Umbilical cord (tissue), 2 donors: ENCODE results near the gene PPFIA4. TPM values are rescaled to one million over a fixed set of nuclear protein-coding genes. Genes with fewer than 3 reads are reported as not detected.

Experiments
- DNase-seq: peaks from one replicate; pipeline ENCODE4 v3.0.0-alpha.2; 2015; ENCODE audit warnings: low spot score
- total RNA-seq: library from RNA; depleted of rRNA; stranded (reverse); fragments of >200 nt; gene quantifications from one replicate; pipeline ENCODE4 v1.2.3, GENCODE V29; 2014; ENCODE audit warnings: low replicate concordance; ENCODE audit not compliant: insufficient read depth

Gene PPFIA4
- total RNA-seq, 1 donor from 2014 or later = 23.1 TPM

DNA sequence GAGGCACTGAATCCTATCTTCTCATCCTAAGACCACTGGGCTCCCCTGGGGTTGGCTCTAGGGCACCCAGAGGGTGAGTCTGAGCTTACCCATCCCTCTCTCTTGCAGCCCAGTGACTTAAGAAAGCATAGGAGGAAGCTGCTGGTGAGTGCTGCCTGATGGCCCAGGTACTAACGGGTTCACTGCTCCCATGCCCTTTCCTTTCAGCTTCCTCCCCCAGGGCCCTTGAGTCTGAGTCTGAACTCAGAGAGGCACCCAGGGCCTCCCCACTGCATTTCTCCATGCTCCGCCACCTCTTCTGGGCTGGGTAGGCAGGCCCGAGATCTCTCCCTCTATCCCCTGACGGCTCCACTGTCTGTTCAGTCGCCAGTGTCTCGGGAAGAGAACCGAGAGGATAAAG, 29.7 kb downstream of the PPFIA4 start:
- no peak for DNase-seq

DNA sequence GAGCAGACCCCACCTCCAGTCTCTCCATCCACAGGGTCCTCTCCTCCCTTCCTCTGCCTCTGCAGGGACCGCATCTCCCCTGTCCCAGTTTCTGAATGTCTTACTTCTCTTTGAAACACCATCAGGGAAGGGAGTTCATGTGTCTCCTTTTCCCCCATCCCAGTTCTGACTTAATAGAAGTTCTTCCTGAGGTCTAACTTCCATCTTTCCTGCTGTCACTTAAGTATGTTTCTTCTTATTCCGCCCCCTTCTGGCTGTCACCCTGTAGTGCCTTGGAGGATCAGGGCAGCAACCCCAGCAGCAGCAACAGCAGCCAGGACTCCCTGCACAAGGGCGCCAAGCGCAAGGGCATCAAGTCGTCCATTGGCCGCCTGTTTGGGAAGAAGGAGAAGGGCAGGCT, 30.2 kb downstream of the PPFIA4 start:
- no peak for DNase-seq

DNA sequence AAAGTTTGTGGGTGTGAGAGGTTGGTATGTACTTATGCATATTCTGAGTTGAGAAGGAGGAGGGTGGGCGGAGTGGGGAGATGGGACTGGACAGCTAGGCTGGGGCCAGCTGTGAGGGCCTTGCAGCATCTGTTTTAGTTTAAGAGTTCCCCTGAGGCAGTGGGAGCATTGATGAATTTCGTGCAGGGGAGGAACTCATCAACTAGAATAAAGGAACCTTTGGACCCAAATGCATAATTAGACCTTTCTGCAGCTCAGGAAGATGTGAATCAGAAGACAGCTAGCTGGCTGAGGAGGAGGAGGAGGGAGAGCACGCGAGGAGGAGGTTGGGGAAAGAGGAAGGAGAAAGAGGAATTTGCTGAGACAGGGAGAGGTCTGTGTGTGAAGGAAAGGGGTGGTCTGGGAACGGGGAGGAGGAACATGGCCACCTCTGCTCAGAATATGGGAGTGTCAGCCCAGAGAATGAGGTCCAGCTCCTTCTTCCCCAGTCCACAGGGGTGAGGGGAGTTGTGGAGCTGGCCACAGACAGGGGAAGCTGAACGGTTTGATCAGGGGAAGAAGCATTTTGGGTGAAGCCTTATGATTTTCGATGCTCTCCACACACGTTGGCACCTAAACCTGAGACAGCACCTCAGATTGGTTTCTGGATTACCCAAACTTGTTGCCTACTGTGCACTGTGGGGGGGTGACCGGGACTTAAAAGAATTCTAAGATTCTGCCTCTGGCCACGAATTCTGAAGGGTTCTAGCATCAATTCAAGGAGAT, 31.8 kb downstream of the PPFIA4 start:
- no peak for DNase-seq

DNA sequence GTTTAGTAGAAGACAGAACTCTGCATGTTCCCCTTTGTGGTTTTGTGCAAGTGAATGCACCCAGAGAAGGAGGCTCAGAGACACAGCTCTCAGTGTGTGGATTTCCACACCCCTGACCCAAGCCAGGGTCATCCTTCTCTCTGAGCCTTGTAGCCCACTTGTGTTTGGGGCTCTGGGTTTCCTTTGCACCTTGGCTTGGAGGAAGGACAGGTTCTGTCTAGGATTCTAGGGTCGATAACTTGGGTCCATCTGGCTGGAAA, 32.3 kb downstream of the PPFIA4 start:
- no peak for DNase-seq

DNA sequence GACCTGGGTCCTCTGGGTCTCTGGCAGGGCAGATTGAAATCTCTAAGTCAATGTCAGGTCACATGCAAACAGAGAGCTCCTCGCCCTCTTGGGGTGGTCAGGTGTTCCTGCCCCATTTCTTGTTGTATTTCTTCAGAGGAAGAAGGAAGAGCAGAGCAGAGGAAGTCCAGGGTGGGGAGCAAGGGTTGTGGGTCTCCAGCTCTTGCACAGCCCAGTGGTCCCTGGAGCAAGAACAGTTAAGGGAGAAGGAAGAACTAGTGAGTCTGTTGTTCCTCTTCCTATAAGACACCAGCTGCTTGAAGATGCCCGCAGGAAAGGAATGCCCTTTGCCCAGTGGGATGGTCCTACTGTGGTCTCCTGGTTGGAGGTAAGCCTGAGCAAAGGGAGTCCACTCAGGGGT, 33.2 kb downstream of the PPFIA4 start:
- DNase-seq = no peak

DNA sequence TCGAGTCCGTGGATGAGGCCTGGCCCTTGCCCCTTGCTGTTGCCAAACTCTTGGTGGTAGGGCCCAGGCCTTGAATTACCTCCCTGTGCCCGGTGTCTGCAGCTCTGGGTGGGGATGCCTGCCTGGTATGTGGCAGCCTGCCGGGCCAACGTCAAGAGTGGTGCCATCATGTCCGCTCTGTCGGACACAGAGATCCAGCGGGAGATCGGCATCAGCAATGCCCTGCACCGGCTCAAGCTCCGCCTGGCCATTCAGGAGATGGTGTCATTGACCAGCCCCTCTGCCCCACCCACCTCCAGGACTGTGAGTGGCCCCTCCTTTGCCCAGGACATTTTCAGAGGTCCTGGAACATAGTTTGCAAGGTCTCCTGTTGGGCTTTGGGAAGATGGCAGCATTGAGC, 33.8 kb downstream of the PPFIA4 start:
- DNase-seq = no peak

DNA sequence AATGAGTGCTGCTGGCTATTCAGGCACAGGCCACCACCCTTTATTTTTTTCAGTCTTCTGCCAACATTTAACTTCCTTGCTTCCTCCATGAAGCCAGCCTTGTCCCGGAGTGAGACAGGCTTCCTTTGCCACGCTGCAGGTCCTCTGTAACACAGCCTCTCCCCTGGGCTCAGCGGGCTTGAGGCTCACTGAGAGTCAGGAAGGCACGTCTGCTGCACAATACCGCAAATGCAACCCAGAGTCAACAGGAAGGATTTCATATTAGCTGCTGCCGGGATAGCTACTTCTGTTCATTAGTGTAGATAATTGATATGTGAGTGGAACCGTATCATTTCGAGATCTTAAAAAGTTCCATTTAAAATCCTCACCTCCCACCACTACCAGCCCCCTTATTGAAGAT, 37.0 kb downstream of the PPFIA4 start:
- no peak for DNase-seq

DNA sequence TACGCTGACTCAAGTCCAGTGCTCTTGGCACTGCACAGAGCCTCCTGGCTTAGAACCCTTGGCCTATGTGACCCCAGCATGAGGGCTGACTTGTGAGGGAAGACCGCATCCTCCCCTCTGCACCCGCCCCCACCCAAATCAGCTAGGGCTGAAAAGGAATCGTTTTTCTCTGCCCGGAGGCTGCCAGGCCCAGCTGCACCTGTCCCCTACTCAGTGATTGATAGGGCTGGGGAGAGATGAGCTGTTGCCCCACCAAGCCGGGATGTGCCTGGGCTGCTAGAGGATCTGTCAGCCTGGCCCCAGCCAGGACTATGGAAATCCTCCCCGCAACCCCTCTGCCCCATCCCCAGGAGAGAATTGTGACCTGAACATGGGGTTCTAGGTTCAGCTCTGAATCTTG, 38.9 kb downstream of the PPFIA4 start:
- DNase-seq = no peak

DNA sequence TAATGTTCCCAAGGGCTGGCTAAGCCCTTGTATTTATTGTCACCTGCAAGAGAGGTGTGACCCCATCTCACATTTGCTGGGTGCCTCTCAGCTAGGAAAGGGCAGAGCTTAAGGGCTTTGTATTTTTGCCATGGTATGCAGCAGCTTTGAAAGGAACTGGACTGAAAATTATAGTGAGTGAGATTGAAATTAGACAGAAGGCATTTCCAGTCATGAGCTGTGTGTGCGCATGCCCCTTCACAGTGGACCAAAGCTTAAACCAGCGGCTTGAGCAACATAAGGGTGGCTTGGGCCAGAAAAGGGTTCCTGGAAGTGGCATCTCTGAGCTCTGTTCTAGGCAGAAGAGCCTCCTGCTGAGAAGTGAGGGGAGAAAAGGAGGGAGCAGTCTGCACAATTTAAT, 39.7 kb downstream of the PPFIA4 start:
- DNase-seq = peak; percentile 71

DNA sequence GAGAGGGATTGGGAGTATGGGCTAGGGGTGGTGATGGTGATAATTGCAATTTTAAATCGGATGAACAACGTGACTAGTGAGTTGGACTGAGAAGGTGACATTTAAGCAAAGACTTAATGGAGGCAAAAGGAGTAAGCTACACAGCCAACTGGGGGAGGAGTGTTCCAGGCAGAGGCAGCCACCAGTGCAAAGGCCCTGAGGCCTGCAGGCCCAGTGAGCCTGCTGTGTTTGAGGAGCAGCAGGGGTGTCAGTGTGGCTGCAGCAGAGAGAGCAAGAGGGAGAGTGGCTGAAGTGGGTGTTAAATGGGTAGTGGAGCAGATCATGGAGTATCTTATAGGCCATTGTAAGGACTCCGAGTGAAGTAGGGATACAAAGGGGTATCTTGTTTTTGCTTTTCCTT, 40.7 kb downstream of the PPFIA4 start:
- no peak for DNase-seq

DNA sequence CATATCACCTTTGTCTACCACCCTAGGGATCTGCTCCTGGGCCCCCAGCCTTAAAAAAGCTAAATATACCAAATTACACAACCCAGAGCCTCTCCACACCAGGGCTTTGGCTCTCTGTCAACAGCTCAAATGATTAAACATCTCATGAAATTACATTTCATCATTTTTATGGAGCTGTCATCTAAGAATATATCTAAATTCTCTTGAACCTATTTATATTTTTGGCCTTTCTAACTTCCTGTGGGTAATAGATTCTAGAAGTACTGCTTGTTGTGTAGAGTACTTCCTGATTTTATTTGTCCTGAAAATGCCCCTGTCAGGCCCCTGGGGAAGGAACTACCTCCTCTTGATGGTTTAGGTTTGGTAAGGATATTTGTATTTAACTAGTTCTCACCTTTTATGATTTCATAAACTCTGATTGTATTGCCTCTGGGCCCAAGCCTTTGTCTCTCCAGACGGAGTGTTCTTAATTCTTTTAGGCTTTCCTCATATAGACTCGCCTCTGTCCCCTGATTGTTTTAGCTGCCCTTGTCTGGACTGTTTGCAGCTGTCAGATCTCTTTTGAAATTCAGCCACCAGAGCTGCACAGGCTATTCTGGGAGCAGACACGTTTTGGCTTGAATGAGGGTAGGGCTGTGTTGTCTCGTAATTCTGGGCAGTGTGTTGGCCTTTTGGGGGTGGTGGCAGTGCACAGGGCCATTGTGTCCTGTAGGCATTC, 42.9 kb downstream of the PPFIA4 start:
- peak; percentile 82 for DNase-seq

DNA sequence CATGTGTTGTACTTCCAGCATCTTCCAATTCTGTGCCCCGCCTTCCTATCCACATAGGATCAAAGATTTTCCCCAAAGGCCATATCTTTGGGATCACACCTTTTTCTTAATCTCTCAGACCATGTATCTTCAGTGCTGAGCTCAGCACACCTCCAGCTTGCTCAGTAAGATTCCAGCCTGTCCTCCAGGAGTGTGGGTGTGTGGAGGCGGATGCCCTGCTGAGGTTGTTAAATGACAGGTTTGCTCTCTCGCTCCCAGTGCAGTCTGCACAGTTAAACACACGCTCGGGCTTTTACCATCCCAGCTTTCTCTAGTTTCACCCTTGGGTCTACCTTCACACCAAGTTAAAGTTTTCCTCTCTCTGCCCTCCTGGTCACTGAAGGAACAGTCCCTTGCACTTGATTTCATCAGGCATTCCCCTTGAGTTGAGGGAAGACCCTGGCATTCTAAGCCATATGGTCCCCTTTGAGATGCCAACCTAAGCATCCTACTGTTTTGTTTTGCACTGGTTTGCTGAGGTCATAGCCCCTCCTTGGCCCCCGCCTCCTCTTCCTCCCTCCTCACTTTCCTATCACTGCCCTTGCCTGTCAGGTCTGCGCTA, 45.8 kb downstream of the PPFIA4 start:
- no peak for DNase-seq

DNA sequence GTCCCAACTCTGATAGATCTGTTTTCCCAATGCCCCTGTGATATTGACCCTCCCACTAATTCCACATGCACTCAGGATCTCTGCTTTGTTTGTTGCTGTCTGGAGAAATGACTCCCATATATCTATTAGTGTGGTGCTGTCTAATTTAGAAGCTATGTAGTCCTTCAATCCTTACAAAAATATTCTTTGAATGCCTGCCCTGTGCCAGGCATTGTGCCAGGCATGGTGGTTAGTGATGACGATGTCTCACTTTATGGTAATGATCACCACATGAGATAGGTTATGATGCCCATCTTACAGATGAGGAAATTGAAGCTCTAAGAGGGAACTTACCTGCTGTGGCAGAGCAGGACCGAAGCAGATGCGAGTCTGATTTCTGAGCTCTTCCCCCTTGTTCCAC, 46.6 kb downstream of the PPFIA4 start:
- no peak for DNase-seq

DNA sequence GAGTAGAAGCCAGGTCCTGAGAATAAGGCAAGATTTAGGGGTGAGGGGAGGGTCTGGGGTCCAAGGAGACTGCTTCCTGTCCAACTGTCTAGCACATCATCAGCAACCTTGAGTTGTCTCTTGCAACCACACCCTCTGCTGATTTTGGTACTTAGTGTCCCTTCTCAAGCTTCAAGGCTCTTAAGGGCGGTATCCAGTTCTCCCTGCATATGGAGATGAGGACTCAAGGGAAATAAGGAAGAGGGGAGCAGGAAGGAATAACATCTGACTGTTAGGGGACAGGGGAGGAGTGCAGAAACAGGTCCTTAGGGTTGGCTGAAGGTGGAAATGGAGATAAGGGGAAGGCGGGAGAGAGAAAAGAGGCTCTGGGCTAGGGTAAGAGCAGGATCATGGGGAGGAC, 47.2 kb downstream of the PPFIA4 start:
- DNase-seq = no peak

DNA sequence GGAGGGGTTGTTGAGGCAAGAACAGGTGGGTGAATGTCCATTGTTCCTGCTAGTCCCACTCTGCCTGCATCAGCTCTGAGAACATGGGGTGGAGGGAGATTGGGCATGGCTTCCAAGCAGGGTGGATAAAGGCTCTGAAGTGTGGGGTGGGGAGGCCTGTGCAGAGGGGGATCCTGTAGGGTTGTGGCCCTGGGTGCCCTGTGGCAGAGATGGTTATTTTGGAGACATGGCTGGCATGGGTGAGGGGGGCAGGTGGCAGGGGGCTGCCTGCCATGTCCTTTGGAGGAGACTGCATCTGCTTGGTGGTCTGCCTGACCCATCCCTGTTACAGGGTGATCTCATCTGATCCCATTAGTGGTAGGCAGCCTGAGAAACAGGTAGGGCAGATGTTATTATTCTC, 48.3 kb downstream of the PPFIA4 start:
- DNase-seq = no peak

DNA sequence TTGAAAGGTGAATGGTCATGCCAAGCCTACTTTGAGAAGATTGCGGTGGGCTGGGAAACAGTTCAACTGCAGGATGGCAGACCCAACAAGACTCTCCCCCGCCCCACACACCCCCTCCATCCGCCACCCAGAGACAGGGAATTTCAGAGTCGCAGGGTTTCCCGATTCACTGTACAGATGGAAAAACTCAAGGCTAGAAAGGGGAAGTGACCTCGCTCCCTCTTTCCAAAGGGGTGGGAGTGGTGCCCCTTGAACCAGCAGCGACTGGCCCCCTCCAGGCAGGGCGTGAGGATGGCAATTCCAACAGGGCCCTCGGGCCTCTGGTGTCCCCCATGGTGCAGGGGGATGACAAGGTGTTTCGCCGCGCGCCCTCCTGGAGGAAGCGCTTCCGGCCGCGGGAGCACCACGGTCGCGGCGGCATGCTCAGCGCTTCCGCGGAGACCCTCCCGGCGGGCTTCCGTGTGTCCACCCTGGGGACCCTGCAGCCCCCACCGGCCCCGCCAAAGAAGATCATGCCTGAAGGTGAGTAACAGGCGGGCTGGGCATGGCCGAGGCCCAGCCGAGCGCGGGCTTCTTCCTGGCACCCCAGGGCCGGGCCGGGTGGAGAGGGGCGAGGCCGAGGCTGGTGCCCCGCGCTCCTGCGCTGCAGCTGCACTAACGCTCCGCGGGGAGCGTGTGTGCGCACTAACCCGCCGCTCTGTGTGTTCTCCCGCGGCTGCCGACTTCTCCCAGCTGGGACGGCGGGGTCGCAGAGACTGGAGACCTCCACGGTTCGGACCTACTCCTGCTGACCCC, 49.1 kb downstream of the PPFIA4 start:
- no peak for DNase-seq

DNA sequence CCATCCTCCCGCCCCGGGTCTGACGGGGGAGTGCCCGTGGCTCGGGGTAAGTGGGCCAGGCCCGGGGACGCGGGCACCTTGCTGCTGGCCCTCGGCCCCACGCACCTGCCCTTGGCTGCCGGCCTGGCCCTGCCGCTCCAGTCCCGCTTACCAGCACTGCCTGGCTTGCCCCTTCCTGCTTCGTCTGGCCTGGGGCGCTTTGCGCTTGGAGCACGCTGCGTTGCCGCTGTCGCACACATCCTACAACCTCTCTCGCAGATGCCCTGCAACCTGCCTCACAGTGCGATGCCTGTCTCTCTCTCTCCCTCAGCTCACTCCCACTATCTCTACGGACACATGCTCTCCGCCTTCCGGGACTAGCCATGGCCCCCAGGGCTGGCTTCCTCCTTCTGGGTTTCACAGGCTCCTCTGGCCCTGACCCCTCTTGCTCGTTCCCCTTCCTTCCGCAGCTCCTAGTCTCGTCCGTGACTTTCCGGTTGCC, 49.8 kb downstream of the PPFIA4 start:
- DNase-seq = no peak

DNA sequence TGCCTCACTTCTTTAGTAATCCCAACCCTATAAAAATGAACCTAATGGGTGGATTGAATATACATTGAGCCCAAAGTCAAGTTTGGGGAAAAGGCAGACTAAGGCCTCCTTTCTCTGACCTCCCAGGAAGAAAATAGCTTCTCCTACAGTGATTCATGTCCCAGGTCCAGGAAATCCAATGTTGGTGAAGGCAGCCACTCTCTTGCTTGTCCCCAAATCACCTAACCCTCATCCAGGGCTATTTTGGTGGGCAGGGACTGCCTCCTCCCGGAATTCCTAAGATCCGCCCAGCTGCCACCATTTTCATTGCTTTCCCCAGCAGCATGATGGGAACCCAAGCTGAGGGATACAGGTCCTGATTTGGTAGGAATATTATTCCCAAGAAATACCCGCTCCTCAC, 51.1 kb downstream of the PPFIA4 start:
- DNase-seq = no peak

DNA sequence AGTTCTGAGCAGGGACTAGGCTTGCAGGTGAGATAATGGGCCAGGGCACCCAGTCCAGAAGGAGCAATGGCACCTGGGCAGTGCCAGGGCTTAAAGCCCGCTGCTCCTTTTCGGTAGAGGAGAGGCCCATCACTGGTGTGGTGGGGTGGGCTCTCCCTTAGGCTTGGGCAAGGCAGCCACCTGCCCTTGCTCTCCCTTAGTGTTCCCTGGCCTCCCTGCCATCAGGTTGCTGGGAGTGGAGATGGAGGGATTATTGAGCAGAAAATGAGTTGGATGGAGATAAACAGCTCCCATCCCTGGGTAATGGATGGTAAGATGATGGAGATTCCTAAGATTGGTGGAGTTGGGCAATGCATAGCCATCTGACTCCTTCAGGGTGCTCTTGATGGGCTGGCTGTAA, 51.7 kb downstream of the PPFIA4 start:
- DNase-seq = no peak

DNA sequence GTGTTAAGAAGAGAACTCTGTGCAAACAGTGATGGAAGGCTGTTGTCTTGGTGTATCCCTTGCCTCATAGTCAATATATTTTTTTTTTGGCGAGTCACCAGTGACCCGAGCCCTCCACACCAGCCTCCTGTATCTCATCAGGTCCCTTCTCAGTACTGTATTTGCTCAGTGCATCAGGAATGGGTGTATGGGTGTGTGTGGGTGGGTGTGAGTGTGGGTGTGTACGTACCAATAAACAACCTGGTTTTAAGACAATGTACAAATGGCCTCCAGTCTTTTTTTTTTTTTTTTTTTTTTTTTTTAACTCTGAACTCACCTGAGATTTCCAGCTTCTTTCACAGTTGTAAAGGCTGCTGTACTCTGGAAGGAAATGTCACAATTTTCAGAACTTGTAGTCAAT, 52.2 kb downstream of the PPFIA4 start:
- DNase-seq = no peak

DNA sequence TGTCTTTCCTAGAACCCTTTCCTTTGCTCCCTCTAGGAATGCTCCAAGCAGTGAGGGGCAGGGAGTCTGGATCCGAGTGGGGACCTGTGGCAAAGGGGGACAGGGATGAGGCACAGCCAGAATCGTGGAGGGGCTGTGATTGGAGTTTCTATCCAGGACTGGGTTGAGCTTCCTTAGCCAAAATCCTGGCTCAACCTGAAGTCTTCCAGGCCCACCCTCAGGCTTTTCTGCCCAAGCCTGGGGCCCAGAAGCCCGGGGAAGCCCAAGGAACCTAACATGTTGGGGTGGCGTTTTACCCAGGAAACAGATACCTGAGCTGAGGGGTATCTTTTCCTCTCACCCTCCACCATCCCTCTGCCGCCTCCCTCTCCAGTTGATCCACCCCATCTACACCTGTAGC, 54.2 kb downstream of the PPFIA4 start:
- no peak for DNase-seq

DNA sequence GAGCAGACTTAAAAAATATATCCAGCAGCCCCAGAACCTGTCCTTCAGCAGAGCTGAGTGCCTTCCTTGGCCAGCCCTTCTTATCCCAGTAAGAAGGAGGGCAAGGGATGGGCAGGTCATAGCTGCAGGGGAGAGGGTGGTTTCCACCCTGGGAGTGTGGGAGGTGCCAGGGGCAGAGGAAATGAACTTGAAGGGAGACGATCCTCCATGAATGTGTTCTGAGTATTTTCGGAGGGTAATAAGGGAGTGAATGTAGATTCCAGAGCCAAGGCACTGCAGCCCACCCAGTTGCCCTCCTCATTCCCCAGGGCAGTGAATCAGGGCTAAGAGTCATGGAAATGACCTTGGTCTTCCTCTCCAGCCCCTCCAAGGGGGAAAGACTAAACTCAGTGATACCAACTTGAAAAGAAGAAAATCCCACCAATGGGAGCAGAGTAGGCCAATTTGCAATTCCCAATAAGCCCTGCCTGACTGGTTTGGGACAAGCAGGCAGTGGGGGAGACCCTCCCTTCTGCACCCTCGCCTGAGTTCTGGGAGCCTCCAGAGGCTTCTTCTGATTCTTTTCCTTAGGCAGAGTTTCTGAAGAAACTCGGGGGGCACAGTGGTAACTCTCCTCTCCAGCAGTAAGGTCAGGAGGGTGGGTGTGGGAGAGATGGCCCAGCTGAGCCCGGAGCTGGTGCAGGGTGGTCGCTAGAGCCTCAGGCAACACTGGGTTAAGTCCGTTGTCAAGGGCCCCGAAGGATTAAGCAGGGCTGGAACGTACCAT, 55.4 kb downstream of the PPFIA4 start:
- DNase-seq = no peak
